Cardiac fibroblast (primary cell): ENCODE data around the gene RHD.

Experiments used
- DNase-seq, 2 donors: peaks; one replicate each; pipeline versions ENCODE4 v3.0.0 to v3.0.0-alpha.2; 2010; ENCODE audit warnings: low read depth in 2 of 2
- H3K4me3 ChIP-seq, 2 donors: replicated peaks in 1 of 2; 1 replicate in 1 of 2; 2 replicates in 1 of 2; pipeline ENCODE4 v1.5.1; 2011; ENCODE audit warnings: low read depth in 2 of 2, low read length in 2 of 2, mild to moderate bottlenecking in 2 of 2, moderate library complexity in 1 of 2
- CTCF ChIP-seq: IDR thresholded peaks from one replicate; pipeline ENCODE4 v1.5.1; 2011; ENCODE audit warnings: low read depth, mild to moderate bottlenecking, low read length, inconsistent platforms

Gene RHD

GRCh38 chr1:25338986-25339385 lies 66.7 kb downstream of the RHD start:
- peak in 1 of 2 donors; percentile 25 for DNase-seq
- no peak for TF ChIP-seq CTCF
- peak overlapping the region; percentile 95 to 97 for H3K4me3 ChIP-seq

GRCh38 chr1:25341746-25342145 lies 69.4 kb downstream of the RHD start:
- no peak for DNase-seq
- no peak overlapping the region for H3K4me3 ChIP-seq
- no peak for TF ChIP-seq CTCF

- no peak overlapping the region for H3K4me3 ChIP-seq
- no peak for DNase-seq
- TF ChIP-seq CTCF = no peak
These were observed 70.5 kb downstream of the RHD start for GRCh38 chr1:25342846-25343245.

GRCh38 chr1:25343872-25344271 lies 71.6 kb downstream of the RHD start:
- no peak for TF ChIP-seq CTCF
- peak; percentile 72 to 77 for DNase-seq

GRCh38 chr1:25347556-25347955 lies 75.2 kb downstream of the RHD start:
- no peak for TF ChIP-seq CTCF
- no peak overlapping the region for H3K4me3 ChIP-seq
- no peak for DNase-seq

More at GRCh38 chr1:25343872-25344271, 71.6 kb downstream of the RHD start:
- no peak overlapping the region for H3K4me3 ChIP-seq

GRCh38 chr1:25349606-25350005 lies 77.3 kb downstream of the RHD start:
- no peak for DNase-seq
- TF ChIP-seq CTCF = no peak
- H3K4me3 ChIP-seq = no peak overlapping the region

- no peak for TF ChIP-seq CTCF
- no peak overlapping the region for H3K4me3 ChIP-seq
- DNase-seq = no peak
These were observed 83.6 kb downstream of the RHD start for GRCh38 chr1:25355841-25356395.
